MV-4-11 (cell line): ENCODE results near the gene ZNF559.
"Not testable (repeated sequence)": the region's sequence is repeated elsewhere in the genome, so short reads cannot be mapped to it uniquely, and the experiment has no call there.

Source experiments
- DNase-seq: peaks from one replicate; lab custom pipeline; 2025; lab: John Stamatoyannopoulos, UW

Gene ZNF559

DNA sequence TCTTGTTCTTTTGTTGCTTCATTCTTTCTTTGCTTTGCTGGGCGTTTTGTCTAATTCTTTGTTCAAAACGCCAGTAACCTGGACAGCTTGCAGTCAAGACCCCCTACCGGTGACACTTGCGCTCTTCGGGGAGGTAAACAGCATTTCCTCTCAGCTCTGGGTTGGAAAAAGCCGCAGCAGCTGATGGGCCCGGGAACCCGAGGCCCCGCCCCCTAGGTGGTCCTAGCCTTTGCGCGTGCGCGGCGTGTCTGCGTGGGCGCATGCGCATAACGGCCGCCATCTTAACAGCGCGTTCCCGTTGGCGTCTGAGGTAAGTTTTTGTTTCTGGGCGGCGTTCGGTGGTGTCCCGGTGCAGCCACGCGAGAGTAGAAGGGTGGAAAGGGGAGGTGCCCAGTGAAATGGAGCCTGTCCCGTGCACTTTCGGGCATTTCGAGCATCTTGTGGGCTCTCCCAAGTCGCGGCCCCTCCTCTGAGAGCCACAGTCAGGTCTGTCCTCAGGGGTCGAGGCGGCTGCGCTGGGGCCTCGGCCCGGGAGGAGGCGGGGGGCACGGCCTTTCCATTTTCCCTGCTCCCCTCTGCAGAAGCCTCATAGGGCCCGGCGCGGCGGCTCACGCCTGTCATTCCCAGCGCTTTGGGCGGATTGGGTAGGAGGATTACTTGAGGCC lies at the start of gene ZNF559:
Gene ZNF559 (plus strand): TSS at position 261 of the 665 bp plus-strand sequence. CDS start 14,371 bp downstream, outside the sequence.
- peak; percentile 96 for DNase-seq

DNA sequence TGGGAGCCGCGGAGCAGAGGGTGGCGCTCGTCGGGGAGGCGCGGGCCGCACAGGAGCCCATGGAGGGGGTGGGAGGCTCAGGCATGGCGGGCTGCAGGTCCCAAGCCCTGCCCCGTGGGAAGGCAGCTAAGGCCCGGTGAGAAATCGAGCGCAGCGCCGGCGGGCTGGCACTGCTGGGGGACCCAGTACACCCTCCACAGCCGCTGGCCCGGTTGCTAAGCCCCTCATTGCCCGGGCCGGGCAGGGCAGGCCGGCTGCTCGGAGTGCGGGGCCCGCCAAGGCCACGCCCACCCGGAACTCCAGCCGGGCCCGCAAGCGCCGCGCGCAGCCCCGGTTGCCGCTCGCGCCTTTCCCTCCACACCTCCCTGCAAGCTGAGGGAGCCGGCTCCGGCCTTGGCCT lies 40.5 kb upstream of the ZNF559 start:
- DNase-seq: not testable (repeated sequence)

GRCh38 chr19:9289231-9289884 lies 34.6 kb upstream of the ZNF559 start:
- no peak for DNase-seq

DNA sequence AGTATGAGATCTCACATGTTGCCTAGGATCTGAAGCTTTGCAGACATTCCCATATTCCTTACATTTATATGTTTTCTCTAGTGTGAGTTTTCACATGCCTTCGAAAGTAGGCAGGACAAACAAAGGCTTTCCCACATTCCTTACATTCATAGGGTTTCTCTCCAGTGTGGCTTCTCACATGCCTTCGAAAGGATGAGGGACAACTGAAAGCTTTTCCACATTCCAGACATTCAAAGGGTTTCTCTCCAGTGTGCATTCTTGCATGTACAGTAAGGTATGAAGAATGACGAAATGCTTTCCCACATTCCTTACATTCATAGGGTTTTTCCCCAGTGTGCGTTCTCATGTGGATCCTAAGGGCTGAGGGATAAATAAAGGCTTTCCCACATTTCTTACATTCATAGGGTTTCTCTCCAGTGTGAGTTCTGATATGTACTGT lies 28.5 kb upstream of the ZNF559 start:
- no peak for DNase-seq

DNA sequence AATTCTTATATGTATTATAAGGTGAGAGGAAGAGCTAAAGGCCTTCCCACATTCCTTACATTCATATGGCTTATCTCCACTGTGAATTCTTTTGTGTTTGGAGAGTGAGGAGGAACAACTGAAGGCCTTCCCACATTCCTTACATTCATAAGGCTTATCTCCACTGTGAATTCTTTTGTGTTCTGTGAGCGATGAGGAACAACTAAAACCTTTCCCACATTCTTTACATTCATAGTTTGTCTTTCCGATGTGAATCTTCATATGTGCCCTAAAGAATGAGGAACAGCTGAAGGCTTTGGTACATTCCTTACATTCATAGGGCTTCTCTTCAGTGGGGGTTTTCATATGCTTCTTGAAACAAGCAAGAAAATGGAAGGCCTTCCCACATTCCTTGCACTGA lies 27.6 kb upstream of the ZNF559 start:
- no peak for DNase-seq

GRCh38 chr19:9306443-9306842 lies 17.5 kb upstream of the ZNF559 start:
- no peak for DNase-seq

DNA sequence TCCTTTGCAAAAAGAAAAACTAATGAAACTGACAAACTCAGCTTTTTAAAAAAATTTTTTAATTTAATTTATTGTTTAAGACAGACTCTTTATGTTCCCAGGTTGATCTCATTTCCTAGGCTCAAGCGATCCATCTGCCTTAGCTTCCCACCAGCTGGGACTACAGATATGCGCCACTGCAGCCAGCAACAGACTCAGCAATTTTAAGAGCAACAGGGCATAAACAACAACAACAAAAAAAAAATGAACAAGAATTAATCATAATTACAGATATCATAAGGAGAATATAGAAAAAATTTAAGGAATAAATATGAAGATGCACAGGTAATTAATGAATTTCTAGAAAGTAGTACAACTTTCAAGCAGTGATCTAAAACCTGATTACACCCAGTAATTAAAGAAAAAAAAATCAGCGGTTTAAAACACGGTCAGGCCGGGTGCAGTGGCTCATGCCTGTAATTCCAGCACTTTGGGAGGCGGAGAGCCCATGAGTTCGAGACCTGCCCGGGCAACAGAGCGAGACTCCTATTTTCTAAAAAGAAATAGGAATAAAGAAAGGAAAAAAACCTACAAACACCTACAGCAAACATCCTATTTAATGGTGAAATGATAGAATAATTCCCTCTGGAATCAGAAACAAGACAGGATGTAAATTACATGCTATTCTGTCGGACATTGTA lies 15.7 kb upstream of the ZNF559 start:
- DNase-seq: no peak

DNA sequence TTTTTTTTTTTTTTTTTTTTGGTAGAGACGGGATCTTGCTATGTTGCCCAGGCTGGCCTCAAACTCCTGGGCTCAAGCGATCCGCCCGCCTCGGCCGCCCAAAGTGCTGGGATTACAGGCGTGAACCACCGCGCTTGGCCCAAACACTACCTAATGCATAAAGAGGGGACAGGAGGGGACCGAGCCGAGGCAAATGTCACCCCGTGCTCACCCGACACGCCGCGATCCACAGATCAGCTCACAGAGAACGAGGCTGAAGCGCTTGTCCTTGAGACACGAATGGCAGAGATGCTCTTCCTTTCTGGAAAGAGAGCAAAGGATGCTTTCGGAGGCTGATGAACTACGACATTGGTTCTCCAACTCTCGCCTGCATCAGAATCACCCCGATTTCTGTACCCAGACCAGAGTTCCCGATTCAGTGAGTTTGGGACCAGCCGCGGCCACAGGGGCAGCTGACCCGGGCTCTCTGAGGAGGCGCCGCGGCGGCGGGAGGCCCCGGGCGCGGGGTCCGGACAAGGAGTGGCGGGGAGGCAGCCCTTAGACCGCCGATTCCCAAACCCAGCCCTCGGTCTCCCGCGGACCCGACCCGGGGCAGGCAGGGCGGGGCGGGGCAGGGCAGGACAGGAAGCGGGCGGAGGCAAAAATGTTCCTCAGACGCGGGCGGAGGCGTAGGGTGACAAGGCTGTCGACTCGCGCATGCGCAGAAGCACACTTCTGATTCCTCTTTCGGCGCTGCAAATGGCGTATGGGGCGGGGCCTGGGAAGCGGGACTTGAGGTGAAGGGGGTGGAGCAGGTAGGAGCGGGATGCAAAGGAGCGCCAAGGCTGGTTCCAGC lies 14.6 kb upstream of the ZNF559 start, which contains the start of gene ZNF699:
Gene ZNF699 (minus strand): TSS at position 700 of the 835 bp plus-strand sequence. CDS start 4,719 bp downstream, outside the sequence.
- peak; percentile 99 for DNase-seq

- peak; percentile 97 for DNase-seq
Observed at GRCh38 chr19:9309974-9310446, 14.0 kb upstream of the ZNF559 start.

DNA sequence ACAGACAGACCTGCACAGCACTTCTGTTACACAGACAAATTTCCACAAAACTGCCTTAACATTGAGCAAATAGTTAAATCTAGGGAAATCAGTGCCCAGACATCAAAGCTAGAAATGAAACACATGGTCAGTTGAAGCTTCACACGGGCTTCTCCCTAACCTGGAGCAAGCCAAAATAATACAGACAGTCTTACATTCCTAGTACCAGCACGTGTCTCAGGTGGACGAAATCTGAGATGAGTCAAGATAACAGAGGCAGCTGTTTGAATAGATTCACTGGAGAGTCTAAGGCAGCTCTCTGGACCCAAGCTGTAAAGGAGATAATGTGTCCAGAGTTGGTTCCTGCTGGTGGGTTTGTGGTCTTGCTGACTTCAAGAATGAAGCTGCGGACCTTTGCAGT lies 10.2 kb upstream of the ZNF559 start:
- DNase-seq: no peak

- DNase-seq: no peak
Observed at GRCh38 chr19:9321338-9321737, 2.6 kb upstream of the ZNF559 start.

- DNase-seq: not testable (repeated sequence)
Observed at GRCh38 chr19:9321756-9322155, 2.2 kb upstream of the ZNF559 start.

- not testable (repeated sequence) for DNase-seq
Observed at GRCh38 chr19:9322201-9322600, 1.8 kb upstream of the ZNF559 start.

DNA sequence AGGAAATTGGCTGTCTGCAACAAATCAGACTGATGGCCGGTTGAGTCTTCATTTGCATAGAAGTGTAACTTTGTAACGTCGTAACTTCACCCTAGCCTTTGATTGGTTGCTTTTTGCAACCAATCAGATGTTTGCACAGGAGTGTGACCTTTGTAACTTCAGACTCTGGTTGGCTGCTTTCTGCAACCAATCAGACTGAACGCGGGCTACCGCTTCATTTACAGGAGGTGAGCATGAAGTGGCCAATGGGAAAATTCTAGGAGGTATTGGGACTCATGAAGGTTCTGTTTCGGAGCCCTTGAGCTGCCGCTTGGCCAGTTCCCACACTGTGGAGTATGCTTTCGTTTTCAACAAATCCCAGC lies 441 bp upstream of the ZNF559 start:
- DNase-seq: peak; percentile 83

- no peak for DNase-seq
Observed at GRCh38 chr19:9324584-9324962, 594 bp downstream of the ZNF559 start.

DNA sequence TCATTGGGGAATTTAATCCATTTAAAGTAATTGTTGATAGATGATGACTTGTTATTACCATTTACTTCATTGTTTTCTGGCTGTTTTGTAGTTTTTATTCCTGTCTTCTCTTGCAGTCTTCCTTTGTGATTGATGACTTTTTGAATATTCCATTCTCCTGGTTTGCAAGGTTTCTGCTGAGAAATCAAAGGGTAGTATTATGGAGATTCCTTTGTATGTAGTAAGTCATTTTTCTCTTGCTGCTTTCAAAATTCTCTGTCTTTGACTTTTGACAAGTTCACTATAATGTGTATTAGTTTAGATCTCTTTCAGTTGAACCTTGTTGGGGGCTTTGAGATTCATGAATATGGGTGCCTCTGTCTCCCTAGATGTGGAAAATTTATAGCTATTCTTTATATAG lies 6.0 kb downstream of the ZNF559 start:
- DNase-seq: no peak

- no peak for DNase-seq
Observed at GRCh38 chr19:9342610-9343304, 18.8 kb downstream of the ZNF559 start.

DNA sequence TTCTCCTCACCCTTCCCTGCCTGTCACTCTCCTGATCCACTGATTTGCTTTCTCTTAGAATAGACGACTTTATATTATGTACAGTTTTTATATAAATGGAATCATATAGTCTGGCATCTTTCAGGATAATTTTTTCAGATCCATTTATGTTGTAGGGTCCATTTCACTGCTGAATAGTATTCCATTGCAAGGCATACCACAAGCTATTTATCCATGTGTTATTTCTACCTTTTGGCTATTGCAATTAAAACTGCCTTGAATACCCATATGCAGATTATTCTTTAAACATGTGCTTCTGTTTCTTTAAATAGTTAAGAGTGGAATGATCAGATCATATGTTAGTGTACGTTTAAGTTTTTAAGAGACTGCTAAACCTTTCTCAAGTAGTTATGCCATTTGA lies 21.0 kb downstream of the ZNF559 start:
- no peak for DNase-seq

DNA sequence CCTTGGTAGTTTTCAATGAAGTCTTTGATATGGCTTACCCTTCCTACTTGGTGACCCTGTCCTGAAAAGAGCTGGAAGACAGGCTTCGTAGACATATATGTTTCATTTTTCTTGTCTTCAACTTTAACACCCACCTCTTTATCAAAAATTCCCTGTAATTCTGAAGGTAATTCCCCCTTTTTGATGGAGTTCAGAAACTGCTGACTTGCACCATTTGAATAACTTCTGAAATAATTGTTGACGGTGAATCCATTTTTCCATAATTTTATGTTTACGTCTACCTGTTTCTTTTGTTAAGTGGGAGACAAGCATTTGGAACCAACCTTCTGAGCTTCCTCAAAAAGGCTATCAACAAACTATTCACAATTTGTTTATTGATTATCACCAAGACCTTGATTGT lies 24.3 kb downstream of the ZNF559 start:
- DNase-seq: no peak

- no peak for DNase-seq
Observed at GRCh38 chr19:9348671-9349070, 24.7 kb downstream of the ZNF559 start.

- no peak for DNase-seq
Observed at GRCh38 chr19:9352505-9352904, 28.5 kb downstream of the ZNF559 start.
